Ishikawa (cell line): ENCODE results near the gene COPS7A.

Experiments used
- CEBPB ChIP-seq: IDR thresholded peaks from 2 replicates; pipeline ENCODE4 v1.6.1; 2012
- CREB1 ChIP-seq: IDR thresholded peaks from 2 replicates; pipeline ENCODE4 v1.6.1; 2012; ENCODE audit warnings: low read depth
- EGR1 ChIP-seq: IDR thresholded peaks from 2 replicates; pipeline ENCODE4 v1.6.1; 2012
- EP300 ChIP-seq: IDR thresholded peaks from 2 replicates; pipeline ENCODE4 v1.6.1; 2012; ENCODE audit warnings: borderline replicate concordance
- FOXM1 ChIP-seq: IDR thresholded peaks from 2 replicates; pipeline ENCODE4 v1.6.1; 2012; ENCODE audit warnings: low read depth, borderline replicate concordance
- NFIC ChIP-seq: IDR thresholded peaks from 2 replicates; pipeline ENCODE4 v1.6.1; 2012
- RAD21 ChIP-seq: IDR thresholded peaks from 2 replicates; pipeline ENCODE4 v1.6.1; 2012; ENCODE audit warnings: low read depth
- TAF1 ChIP-seq: IDR thresholded peaks from 2 replicates; pipeline ENCODE4 v1.6.1; 2012; ENCODE audit warnings: low read depth, mild to moderate bottlenecking
- TCF12 ChIP-seq: IDR thresholded peaks from 2 replicates; pipeline ENCODE4 v1.6.1; 2012; ENCODE audit warnings: low read depth
- TEAD4 ChIP-seq: IDR thresholded peaks from 2 replicates; pipeline ENCODE4 v1.6.1; 2012
- YY1 ChIP-seq: IDR thresholded peaks from 2 replicates; pipeline ENCODE4 v1.6.1; 2012; ENCODE audit warnings: low read depth
- ZBTB7A ChIP-seq: IDR thresholded peaks from 2 replicates; pipeline ENCODE4 v1.6.1; 2012; ENCODE audit warnings: low read depth
- TF ChIP-seq, protein P1 (sequence below): IDR thresholded peaks from 2 replicates; pipeline ENCODE4 v1.6.1; 2012; ENCODE audit warnings: low read depth, mild to moderate bottlenecking
- TF ChIP-seq, protein P2 (sequence below): IDR thresholded peaks from 2 replicates; pipeline ENCODE4 v1.6.1; 2012
- TF ChIP-seq, protein P3 (sequence below): IDR thresholded peaks from 2 replicates; pipeline ENCODE4 v1.6.1; 2012

Gene COPS7A

DNA sequence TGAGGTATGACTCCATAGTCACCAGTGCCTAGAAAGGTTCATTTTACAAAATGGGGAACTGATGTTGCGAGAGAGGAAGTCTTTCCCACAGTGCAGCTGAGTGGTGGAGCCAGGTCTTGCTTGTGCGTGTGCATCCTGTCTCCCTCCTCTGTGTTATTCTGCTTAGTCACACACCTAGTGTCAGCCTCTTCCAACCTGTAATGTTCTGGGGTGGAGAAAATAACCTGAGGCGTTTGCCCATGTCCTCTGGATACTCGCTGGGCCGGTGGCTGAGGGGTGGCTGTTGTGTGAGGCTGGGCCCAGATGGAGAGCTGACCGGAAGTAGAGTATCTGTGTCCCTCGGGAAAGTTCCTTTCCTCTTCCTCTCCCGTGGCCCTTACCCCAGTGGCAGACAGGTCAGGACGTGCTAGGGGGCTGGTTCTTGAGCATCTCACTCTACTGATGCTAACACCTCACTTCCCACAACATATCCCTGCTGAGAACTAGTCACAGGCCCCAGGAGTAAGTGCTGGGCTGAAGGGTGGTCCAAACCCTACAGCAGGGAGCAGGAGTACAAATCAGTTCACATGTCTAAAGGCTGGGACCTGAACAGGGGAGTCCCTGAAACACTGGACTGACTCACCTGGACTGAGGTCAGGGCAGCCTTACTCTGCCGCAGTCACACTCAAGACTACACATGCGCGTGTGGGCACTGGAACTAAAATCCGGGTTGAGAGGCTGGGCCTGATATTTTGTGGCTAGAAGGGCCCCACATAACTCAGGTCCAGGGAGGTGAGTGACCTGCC lies 22.1 kb downstream of the COPS7A start:
- TF ChIP-seq NFIC (no peak), TEAD4 (no peak), CREB1 (no peak), YY1 (no peak), RAD21 (no peak), TCF12 (no peak), FOXM1 (no peak), CEBPB (no peak), ZBTB7A (no peak), TAF1 (no peak), EP300 (no peak), EGR1 (no peak)
- TF ChIP-seq, protein P1, sequence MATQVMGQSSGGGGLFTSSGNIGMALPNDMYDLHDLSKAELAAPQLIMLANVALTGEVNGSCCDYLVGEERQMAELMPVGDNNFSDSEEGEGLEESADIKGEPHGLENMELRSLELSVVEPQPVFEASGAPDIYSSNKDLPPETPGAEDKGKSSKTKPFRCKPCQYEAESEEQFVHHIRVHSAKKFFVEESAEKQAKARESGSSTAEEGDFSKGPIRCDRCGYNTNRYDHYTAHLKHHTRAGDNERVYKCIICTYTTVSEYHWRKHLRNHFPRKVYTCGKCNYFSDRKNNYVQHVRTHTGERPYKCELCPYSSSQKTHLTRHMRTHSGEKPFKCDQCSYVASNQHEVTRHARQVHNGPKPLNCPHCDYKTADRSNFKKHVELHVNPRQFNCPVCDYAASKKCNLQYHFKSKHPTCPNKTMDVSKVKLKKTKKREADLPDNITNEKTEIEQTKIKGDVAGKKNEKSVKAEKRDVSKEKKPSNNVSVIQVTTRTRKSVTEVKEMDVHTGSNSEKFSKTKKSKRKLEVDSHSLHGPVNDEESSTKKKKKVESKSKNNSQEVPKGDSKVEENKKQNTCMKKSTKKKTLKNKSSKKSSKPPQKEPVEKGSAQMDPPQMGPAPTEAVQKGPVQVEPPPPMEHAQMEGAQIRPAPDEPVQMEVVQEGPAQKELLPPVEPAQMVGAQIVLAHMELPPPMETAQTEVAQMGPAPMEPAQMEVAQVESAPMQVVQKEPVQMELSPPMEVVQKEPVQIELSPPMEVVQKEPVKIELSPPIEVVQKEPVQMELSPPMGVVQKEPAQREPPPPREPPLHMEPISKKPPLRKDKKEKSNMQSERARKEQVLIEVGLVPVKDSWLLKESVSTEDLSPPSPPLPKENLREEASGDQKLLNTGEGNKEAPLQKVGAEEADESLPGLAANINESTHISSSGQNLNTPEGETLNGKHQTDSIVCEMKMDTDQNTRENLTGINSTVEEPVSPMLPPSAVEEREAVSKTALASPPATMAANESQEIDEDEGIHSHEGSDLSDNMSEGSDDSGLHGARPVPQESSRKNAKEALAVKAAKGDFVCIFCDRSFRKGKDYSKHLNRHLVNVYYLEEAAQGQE: no peak
- TF ChIP-seq, protein P2, sequence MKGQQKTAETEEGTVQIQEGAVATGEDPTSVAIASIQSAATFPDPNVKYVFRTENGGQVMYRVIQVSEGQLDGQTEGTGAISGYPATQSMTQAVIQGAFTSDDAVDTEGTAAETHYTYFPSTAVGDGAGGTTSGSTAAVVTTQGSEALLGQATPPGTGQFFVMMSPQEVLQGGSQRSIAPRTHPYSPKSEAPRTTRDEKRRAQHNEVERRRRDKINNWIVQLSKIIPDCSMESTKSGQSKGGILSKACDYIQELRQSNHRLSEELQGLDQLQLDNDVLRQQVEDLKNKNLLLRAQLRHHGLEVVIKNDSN: no peak
- TF ChIP-seq, protein P3, sequence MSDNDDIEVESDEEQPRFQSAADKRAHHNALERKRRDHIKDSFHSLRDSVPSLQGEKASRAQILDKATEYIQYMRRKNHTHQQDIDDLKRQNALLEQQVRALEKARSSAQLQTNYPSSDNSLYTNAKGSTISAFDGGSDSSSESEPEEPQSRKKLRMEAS: no peak

DNA sequence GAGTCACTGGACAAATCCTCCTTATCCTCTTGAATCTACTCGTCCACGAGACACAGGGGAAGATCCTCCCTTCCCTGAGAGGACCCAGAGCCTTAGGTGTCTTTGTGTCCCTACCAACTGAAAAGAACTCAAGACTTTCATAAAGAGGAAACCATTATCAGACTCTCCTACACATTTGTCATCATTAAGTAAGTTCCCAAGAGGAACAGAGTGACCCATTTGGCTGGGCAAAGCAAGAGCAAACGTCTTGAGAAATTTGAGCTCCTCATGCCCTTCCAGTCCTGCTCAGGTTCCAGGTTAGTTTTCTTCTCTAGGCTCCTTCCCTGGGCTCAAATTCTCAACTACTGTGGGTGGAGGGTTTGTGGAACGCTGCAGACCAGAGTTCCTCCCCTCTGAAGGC lies 23.4 kb downstream of the COPS7A start:
- TF ChIP-seq YY1: no peak
- TF ChIP-seq CREB1: no peak
- TF ChIP-seq FOXM1: no peak
- no peak for TF ChIP-seq TCF12
- TF ChIP-seq, protein P1: no peak
- no peak for TF ChIP-seq NFIC
- no peak for TF ChIP-seq TAF1
- TF ChIP-seq CEBPB: no peak
- TF ChIP-seq TEAD4: no peak
- TF ChIP-seq, protein P3: no peak
- no peak for TF ChIP-seq EP300
- no peak for TF ChIP-seq ZBTB7A

DNA sequence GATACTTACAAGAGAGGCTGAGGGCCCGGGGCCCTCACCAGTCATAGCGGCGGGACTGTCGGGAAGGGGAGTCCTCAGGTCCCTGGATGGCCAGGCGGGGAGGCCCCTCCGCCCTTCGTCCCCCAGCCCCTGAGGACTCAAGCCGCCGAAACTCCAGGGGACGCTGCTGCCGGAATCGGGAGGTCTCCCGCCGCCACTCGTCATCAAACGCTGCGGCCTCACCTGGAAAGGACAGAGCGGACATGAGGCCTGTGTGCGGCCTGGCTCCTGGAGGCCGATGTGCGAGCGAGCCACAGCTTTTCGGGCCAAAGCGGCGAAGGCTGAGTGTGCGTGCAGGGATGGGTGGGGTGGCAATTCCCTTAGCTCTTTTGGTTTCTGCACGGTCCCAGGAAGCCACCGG lies 24.9 kb downstream of the COPS7A start:
- TF ChIP-seq EGR1 (no peak), RAD21 (no peak), ZBTB7A (no peak), EP300 (no peak), NFIC (no peak), CEBPB (no peak), YY1 (no peak), FOXM1 (no peak), TAF1 (no peak), TEAD4 (no peak), CREB1 (no peak)
- TF ChIP-seq, protein P1: no peak
- TF ChIP-seq, protein P2: no peak
- TF ChIP-seq, protein P3: no peak

DNA sequence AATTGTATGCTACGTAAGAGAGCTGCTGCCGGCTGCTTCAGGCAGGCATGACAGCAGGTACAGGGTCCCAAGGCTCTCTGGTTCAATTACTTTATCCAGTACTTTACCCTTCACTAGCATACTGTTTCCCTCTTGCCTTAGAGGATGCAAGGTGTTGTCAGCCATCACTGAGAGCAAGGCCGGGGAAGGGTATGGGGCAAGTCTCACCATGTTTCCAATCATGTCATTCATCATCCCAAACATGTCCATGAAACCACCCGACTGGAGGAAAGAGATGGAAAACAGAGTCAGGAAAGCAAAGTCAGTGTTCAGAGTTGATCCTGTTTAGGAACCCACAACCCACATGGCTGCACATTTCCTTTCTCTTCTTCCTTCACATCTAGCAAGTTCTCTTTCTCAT lies 26.7 kb downstream of the COPS7A start:
- no peak for TF ChIP-seq RAD21
- TF ChIP-seq EP300: no peak
- no peak for TF ChIP-seq FOXM1
- TF ChIP-seq TCF12: no peak
- no peak for TF ChIP-seq CREB1
- TF ChIP-seq, protein P3: no peak
- no peak for TF ChIP-seq EGR1
- no peak for TF ChIP-seq ZBTB7A
- no peak for TF ChIP-seq TEAD4
- TF ChIP-seq NFIC: no peak
- TF ChIP-seq YY1: no peak
- no peak for TF ChIP-seq CEBPB
- TF ChIP-seq, protein P1: no peak
- no peak for TF ChIP-seq TAF1
- TF ChIP-seq, protein P2: no peak
